Measurements from ENCODE around the gene EBF3. TPM values are rescaled to one million over a fixed set of nuclear protein-coding genes. Genes with fewer than 3 reads are reported as not detected.

EBF3 gene
- total RNA-seq, 1 donor: 6.0 TPM

DNA sequence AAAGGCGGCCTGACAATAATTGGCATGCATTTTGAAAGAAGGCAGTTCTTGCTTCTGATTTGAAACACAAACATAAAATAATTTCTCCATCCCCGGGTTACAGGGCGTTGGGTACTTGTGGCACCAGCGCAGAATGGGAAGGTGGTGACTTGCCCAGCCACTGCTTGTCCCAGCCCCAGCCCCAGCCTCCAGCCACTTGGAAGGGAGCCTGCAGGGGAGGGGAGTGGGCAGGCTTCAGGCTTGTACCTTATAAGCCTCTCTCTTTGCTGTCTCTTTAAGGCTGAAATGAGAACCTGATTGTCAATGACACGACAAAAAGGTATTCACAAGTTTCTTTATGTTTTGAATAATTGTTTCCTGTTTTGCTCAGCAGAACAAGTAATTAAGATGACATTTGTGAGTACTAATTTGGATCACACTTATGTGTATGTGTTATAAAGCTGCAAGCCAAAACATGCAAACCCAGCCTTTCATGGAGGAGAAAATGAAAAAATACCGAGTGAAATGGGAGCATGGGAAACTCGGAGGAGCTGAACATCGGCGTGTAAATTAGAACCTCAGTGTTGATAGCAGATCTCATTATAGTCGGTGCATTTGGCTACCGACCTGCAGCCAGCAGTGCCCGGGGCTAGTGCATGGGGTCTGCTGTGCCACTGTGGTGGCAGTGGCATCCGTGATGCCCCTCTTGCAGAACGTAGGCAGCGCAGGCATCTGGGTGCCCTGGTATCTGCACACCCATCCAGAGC is 129.9 kb downstream of the EBF3 start:
- H3K4me3 ChIP-seq (ENCODE audit: low read depth, low read length): no peak overlapping the region
- DNase-seq (ENCODE audit: low read depth): no peak
- TF ChIP-seq, protein P1, sequence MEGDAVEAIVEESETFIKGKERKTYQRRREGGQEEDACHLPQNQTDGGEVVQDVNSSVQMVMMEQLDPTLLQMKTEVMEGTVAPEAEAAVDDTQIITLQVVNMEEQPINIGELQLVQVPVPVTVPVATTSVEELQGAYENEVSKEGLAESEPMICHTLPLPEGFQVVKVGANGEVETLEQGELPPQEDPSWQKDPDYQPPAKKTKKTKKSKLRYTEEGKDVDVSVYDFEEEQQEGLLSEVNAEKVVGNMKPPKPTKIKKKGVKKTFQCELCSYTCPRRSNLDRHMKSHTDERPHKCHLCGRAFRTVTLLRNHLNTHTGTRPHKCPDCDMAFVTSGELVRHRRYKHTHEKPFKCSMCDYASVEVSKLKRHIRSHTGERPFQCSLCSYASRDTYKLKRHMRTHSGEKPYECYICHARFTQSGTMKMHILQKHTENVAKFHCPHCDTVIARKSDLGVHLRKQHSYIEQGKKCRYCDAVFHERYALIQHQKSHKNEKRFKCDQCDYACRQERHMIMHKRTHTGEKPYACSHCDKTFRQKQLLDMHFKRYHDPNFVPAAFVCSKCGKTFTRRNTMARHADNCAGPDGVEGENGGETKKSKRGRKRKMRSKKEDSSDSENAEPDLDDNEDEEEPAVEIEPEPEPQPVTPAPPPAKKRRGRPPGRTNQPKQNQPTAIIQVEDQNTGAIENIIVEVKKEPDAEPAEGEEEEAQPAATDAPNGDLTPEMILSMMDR (IDR thresholded peaks at IDR 0.05; ENCODE audit: insufficient read depth, low read depth, low read length): no peak

- DNase-seq (ENCODE audit: low read depth): no peak
- TF ChIP-seq, protein P1 (IDR thresholded peaks at IDR 0.05; ENCODE audit: insufficient read depth, low read depth, low read length): no peak
- H3K4me3 ChIP-seq (ENCODE audit: low read depth, low read length): no peak overlapping the region
These were observed 130.6 kb downstream of the EBF3 start for GRCh38 chr10:129833468-129833950.

DNA sequence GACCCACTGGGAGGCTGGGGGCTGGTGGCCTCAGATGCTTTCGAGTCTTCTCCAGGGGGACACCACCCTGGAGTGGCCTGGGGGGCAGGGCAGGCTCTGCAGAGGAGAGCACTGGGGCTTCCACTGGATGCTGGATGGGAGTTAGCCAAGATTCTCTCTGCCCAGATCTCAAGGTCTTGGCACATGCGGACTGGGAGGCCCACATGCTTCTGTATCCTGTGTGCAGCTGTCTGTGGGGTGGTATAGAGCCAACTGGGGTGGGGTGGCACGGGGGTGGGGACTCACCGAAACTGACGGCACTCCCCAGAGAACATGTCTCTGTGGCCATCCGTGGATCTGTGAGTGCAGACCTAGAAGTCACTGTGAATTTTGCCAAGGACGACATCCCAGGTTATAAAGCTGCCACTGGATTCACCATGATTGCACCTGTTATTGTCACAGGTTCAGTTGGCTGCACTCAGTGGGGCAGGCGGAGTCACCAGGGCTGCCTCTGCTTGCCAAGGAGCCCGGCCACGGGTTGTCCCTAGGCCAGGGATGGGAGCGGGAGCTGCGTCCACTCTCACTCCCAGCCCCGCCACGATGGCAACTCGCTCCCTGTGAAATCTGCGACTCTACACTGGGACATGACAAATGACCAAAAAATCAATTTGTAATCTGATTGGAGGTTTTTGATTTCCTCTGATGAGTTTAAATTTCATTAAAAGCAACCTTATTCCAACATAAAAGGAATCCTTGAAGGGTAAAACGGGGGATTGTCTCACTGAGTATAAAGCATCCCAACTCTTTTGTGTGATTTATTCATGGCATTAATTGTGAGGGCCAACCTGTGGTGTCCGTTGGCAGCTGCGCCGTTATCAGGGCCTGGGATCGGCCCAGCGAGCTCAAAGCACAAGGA is 131.3 kb downstream of the EBF3 start:
- no peak overlapping the region for H3K4me3 ChIP-seq (ENCODE audit: low read depth, low read length)
- DNase-seq (ENCODE audit: low read depth): no peak
- TF ChIP-seq, protein P1 (IDR thresholded peaks at IDR 0.05; ENCODE audit: insufficient read depth, low read depth, low read length): no peak

GRCh38 chr10:129831150-129831549 is 132.9 kb downstream of the EBF3 start:
- TF ChIP-seq, protein P1 (IDR thresholded peaks at IDR 0.05; ENCODE audit: insufficient read depth, low read depth, low read length): no peak
- no peak for DNase-seq (ENCODE audit: low read depth)
- no peak overlapping the region for H3K4me3 ChIP-seq (ENCODE audit: low read depth, low read length)

DNA sequence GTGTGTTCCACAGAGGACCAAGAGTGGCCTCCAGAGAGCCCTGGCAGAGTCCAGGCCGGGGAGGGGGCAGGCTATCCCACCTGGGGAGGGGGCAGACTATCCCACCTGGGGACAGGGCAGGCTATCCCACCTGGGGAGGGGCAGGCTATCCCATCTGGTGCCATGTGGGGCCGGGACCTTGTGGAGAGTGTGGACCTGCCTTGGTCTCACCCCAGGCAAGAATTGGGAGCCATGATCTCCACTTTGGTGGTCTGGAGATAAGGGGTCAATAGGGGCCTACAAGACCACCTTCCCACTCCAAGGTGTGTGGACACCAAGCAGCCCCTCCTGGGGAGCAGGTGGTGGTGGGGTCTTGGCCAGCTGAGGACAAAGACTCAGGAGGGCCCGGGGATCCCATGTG is 138.2 kb downstream of the EBF3 start:
- H3K4me3 ChIP-seq (ENCODE audit: low read depth, low read length): no peak overlapping the region
- TF ChIP-seq, protein P1 (IDR thresholded peaks at IDR 0.05; ENCODE audit: insufficient read depth, low read depth, low read length): no peak
- no peak for DNase-seq (ENCODE audit: low read depth)

GRCh38 chr10:129825221-129825620 is 138.9 kb downstream of the EBF3 start:
- no peak for DNase-seq (ENCODE audit: low read depth)
- TF ChIP-seq, protein P1 (IDR thresholded peaks at IDR 0.05; ENCODE audit: insufficient read depth, low read depth, low read length): no peak
- H3K4me3 ChIP-seq (ENCODE audit: low read depth, low read length): no peak overlapping the region
